ENCODE data around the gene RNF167.

- no peak for TF ChIP-seq CTCF (IDR thresholded peaks at IDR 0.05; ENCODE audit: low read depth, low read length)
- no peak for TF ChIP-seq EZH2phosphoT487 (IDR thresholded peaks at IDR 0.05; ENCODE audit: low read depth)
Measured at GRCh38 chr17:4945176-4945943, 5.3 kb downstream of the RNF167 start.
